PFSK-1 (cell line): ENCODE data around the gene ABCC4.

Source experiments
- FOXP2 ChIP-seq: optimal IDR thresholded peaks from 2 replicates; pipeline ENCODE3; 2011; ENCODE audit warnings: borderline replicate concordance, control low read depth, inconsistent platforms; ENCODE audit not compliant: insufficient read depth; ENCODE audit errors: extremely low read length, extremely low read depth
- POLR2AphosphoS5 ChIP-seq: IDR thresholded peaks from 2 replicates; pipeline ENCODE4 v1.6.1; 2012; ENCODE audit warnings: low read depth, mild to moderate bottlenecking, control low read depth, low read length, moderate library complexity
- REST ChIP-seq, 2 experiments: IDR thresholded peaks; 2 replicates each; pipeline versions ENCODE4 v1.6.1 to v1.8.0; 2011 to 2012; ENCODE audit warnings: low read depth in 2 of 2, low read length in 2 of 2, control low read depth in 1 of 2, inconsistent platforms in 1 of 2, mild to moderate bottlenecking in 1 of 2, moderate library complexity in 1 of 2; ENCODE audit not compliant: insufficient read depth in 1 of 2
- SIN3A ChIP-seq: IDR thresholded peaks from 2 replicates; pipeline ENCODE4 v1.6.1; 2012; ENCODE audit warnings: mild to moderate bottlenecking, low read length, moderate library complexity, borderline replicate concordance; ENCODE audit not compliant: insufficient read depth
- TAF1 ChIP-seq: IDR thresholded peaks from 2 replicates; pipeline ENCODE4 v1.6.1; 2012; ENCODE audit warnings: low read length, control low read depth, borderline replicate concordance; ENCODE audit not compliant: insufficient read depth

ABCC4 gene

GRCh38 chr13:95338905-95339304 lies 37.7 kb upstream of the ABCC4 start:
- TF ChIP-seq POLR2AphosphoS5 (no peak), TAF1 (no peak), FOXP2 (no peak), REST (IDR thresholded peaks at IDR 0.05; ENCODE audit: insufficient read depth in 1 of 2, low read depth in 2 of 2, low read length in 2 of 2) (no peak), SIN3A (no peak)

GRCh38 chr13:95337597-95337996 lies 36.3 kb upstream of the ABCC4 start:
- no peak for TF ChIP-seq POLR2AphosphoS5
- no peak for TF ChIP-seq TAF1
- no peak for TF ChIP-seq SIN3A
- TF ChIP-seq REST (IDR thresholded peaks at IDR 0.05; ENCODE audit: insufficient read depth in 1 of 2, low read depth in 2 of 2, low read length in 2 of 2), result no peak
- TF ChIP-seq FOXP2, result no peak

- TF ChIP-seq POLR2AphosphoS5 (no peak), SIN3A (no peak), REST (IDR thresholded peaks at IDR 0.05; ENCODE audit: insufficient read depth in 1 of 2, low read depth in 2 of 2, low read length in 2 of 2) (no peak), FOXP2 (no peak), TAF1 (no peak)
Measured at GRCh38 chr13:95335667-95336066, 34.4 kb upstream of the ABCC4 start.

- no peak for TF ChIP-seq TAF1
Measured at GRCh38 chr13:95328386-95328785, 27.1 kb upstream of the ABCC4 start.

- TF ChIP-seq TAF1, result no peak
- TF ChIP-seq POLR2AphosphoS5, result no peak
- no peak for TF ChIP-seq REST (IDR thresholded peaks at IDR 0.05; ENCODE audit: insufficient read depth in 1 of 2, low read depth in 2 of 2, low read length in 2 of 2)
Measured at GRCh38 chr13:95327190-95327589, 25.9 kb upstream of the ABCC4 start.
